WERI-Rb-1 (cell line): Measurements from ENCODE around the gene ROGDI.
"Not testable (repeated sequence)": the region's sequence is repeated elsewhere in the genome, so short reads cannot be mapped to it uniquely, and the experiment has no call there.

Experiments
- DNase-seq: peaks from one replicate; pipeline ENCODE4 v3.0.0-alpha.2; 2020
- H3K27ac ChIP-seq: fragments of 250-450 bp; sonication (Bioruptor Pico); 2 replicates; pipeline ENCODE4 v1.5.1; 2020; ENCODE audit warnings: mild to moderate bottlenecking, moderate library complexity
- H3K27me3 ChIP-seq: fragments of 250-450 bp; sonication (Bioruptor Pico); 2 replicates; pipeline ENCODE4 v1.5.1; 2021; ENCODE audit warnings: mild to moderate bottlenecking, low read depth, moderate library complexity; ENCODE audit not compliant: insufficient read depth, severe bottlenecking
- H3K36me3 ChIP-seq: fragments of 250-450 bp; sonication (Bioruptor Pico); 2 replicates; pipeline ENCODE4 v1.5.1; 2020; ENCODE audit warnings: mild to moderate bottlenecking, moderate library complexity
- H3K4me3 ChIP-seq: 2 replicates; pipeline ENCODE4 v1.5.1; 2011; ENCODE audit warnings: low read depth, mild to moderate bottlenecking, control low read depth, low read length
- H3K9me3 ChIP-seq: fragments of 250-450 bp; sonication (Bioruptor Pico); 2 replicates; pipeline ENCODE4 v1.5.1; 2021; ENCODE audit warnings: mild to moderate bottlenecking, moderate library complexity; ENCODE audit not compliant: severe bottlenecking
- CTCF ChIP-seq: IDR thresholded peaks from 2 replicates; pipeline ENCODE4 v1.5.1; 2011; ENCODE audit warnings: low read depth, mild to moderate bottlenecking, control low read depth, inconsistent platforms, low read length

The ROGDI gene

GRCh38 chr16:4787068-4787467 lies 15.4 kb downstream of the ROGDI start:
- no peaks in the 10 kb centered on the region for H3K27me3 ChIP-seq
- no peak for DNase-seq
- H3K4me3 ChIP-seq, result no peak overlapping the region
- TF ChIP-seq CTCF, result no peak
- H3K36me3 ChIP-seq, result no peaks in the 10 kb centered on the region
- H3K27ac ChIP-seq, result peak overlapping the region; percentile 90
- H3K9me3 ChIP-seq, result no peaks in the 10 kb centered on the region

DNA sequence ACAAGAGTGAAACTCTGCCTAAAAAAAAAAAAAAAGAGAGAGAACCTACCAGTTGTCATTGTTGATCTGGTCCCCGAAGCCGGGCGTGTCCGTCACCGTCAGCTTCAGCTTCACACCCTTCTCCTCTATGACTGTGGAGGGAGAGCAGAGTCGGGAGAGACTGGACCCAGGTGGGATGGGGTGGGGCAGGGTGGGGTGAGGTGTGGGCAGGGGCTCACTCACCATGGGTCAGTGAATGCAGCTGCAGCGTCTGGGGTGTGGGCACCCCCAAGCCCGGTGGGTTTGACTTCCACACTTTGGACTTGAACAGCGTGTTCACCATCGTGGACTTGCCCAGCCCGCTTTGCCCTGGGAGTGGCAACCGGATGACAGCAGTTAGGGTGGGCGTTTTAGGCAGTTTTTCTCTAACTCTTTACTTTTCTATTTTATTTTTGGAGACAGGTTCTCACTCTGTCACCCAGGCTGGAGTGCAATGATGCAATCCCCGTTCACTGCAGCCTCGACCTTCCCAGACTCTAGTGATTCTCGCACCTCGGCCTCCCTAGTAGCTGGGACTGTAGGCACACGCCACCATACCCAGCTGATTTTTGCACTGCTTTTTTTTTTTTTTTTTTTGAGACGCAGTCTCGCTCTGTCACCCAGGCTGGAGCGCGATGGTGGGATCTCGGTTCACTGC lies 16.5 kb downstream of the ROGDI start:
- H3K4me3 ChIP-seq, result no peak overlapping the region
- H3K36me3 ChIP-seq, result no peaks in the 10 kb centered on the region
- DNase-seq, result no peak
- TF ChIP-seq CTCF, result no peak
- no peaks in the 10 kb centered on the region for H3K9me3 ChIP-seq
- no peak overlapping the region for H3K27ac ChIP-seq
- H3K27me3 ChIP-seq, result no peaks in the 10 kb centered on the region

- DNase-seq, H3K4me3 ChIP-seq, H3K36me3 ChIP-seq, H3K27me3 ChIP-seq, H3K9me3 ChIP-seq: not testable (repeated sequence)
- H3K27ac ChIP-seq, result peak overlapping the region; percentile 4; the same call in 1 of the 2 replicates
Observed at GRCh38 chr16:4784444-4784987, 17.9 kb downstream of the ROGDI start.

- H3K4me3 ChIP-seq, result no peak overlapping the region
- no peaks in the 10 kb centered on the region for H3K27me3 ChIP-seq
- DNase-seq, result no peak
- no peak for TF ChIP-seq CTCF
- H3K9me3 ChIP-seq, result no peaks in the 10 kb centered on the region
- no peaks in the 10 kb centered on the region for H3K36me3 ChIP-seq
- no peak overlapping the region for H3K27ac ChIP-seq
Observed at GRCh38 chr16:4783951-4784336, 18.5 kb downstream of the ROGDI start.

GRCh38 chr16:4783251-4783950 lies 19.0 kb downstream of the ROGDI start:
- Histone ChIP-seq H3K36me3 (no peaks in the 10 kb centered on the region), H3K9me3 (no peaks in the 10 kb centered on the region), H3K27ac (no peak overlapping the region), H3K4me3 (no peak overlapping the region), H3K27me3 (no peaks in the 10 kb centered on the region)
- DNase-seq, result no peak
- no peak for TF ChIP-seq CTCF

DNA sequence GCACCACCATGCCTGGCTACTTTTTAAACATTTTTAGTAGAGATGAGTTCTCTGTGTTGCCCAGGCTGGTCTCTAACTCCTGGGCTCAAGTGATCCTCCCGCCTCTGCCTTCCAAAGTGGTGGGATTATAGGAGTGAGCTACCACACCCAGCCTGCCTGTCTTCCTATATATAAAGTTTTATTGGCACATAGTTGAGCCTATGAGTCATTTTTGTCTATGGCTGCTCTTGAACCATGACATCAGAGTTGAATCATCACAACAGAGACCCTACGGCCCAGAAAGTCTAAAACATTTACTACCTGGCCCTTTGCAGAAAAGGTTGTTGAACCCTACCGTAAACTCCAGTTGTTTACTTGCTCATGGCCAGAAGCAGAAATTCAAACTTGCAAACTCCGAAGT lies 22.2 kb downstream of the ROGDI start:
- no peaks in the 10 kb centered on the region for H3K36me3 ChIP-seq
- no peak overlapping the region for H3K27ac ChIP-seq
- H3K27me3 ChIP-seq, result no peaks in the 10 kb centered on the region
- H3K9me3 ChIP-seq, result peaks cover 2% of the 10 kb centered on the region
- no peak overlapping the region for H3K4me3 ChIP-seq
- no peak for TF ChIP-seq CTCF
- DNase-seq, result no peak
